Fibroblast of peridontal ligament (primary cell): ENCODE data around the gene C1orf74.

Experiments used
- DNase-seq: peaks from one replicate; pipeline ENCODE4 v3.0.0-alpha.2; 2010; ENCODE audit errors: extremely low read depth

Gene C1orf74

DNA sequence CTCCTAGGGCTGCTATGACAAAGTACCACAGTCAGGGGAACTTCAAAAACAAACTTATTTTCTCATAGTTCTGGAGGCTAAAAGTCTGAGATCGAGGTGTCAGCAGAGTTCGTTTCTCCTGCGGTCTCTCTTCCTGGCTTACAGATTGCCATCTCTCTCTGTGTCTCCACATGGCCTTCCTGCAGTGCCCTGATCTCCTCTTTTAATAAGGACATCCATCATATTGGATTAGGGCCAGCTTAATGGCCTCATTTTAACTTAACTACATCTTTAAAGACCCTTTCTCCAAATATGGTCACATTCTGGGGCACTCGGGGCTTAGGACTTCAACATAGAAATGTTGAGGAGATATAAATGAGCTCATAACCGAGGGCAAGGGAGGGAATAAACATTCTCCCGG lies 12.2 kb downstream of the C1orf74 start:
- no peak for DNase-seq

DNA sequence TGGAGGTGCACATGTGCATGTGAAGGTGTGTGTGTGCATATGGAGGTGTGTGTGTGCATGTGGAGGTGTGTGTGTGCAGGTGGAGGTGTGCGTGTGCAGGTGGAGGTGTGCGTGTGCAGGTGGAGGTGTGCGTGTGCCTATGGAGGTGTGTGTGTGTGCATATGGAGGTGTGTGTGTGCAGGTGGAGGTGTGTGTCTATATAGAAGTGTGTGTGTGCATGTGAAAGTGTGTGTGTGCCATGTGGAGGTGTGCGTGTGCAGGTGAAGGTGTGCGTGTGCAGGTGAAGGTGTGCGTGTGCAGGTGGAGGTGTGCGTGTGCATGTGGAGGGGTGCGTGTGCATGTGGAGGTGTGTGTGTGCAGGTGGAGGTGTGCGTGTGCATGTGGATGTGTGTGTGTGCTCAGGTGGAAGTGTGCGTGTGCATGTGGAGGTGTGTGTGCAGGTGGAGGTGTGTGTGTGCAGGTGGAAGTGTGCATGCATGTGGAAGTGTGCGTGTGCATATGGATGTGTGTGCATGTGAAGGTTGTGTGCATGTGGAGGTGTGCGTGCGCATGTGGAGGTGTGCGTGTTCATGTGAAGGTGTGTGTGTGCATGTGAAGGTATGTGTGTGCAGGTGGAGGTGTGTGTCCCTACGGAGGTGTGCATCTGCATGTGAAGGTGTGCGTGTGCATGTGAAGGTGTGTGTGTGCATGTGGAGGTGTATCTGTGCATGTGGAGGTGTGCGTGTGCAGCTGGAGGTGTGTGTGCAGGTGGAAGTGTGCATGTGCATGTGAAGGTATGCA lies 13.5 kb downstream of the C1orf74 start:
- no peak for DNase-seq

DNA sequence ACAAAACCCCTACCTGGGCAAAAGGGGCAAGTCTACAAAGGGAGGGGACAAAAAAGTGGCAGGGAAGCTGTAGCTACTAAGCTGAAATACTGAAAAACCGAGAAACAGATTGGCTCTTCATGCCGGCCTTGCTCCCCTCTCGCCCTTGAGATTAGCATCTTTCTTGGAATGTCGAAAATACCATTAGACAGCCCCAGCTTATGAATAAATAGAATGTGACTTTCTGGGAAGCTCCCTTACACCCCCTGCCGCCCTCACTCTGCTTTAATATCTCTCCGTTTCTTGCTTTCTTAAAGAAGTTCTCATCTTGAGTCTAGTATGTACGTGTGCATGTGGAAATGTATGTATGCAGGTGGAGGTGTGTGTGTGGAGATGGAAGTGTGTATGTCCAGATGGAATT lies 14.4 kb downstream of the C1orf74 start:
- peak; percentile 1 for DNase-seq

DNA sequence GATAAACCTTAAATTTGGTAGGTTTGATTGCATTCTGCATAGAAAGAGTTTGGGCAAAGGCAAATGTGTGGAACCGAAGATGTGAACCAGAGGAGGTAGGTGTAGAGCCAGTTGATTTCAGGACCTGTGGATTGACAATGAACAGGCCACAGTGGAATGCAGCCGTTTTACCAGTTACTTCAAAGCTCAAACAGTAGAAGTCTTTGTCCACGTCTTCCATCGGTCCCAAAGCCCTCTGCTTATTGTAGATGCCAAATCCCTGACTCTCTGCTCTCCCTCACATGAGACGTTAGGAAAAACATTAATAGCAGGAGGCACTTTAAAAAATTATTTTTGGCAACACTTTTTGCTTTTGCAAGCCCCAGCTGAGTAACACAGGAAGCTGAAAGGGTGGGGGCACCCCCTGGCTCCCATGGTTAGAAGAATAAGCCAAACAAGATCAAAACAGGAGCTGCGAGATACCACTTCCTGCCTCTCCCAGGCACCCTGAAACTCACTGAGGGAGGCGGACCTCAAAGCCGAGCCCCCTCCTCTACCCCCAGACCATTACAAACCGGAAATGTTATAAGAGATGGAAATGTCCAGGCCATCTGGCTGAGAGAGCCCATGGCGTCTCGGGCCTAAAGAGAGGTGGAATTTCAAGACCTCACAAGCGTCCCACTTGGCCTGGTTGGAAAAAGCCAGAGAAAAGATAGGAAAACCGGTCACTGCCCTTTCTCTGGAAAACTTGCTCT lies 15.0 kb downstream of the C1orf74 start:
- DNase-seq: peak; percentile 60

DNA sequence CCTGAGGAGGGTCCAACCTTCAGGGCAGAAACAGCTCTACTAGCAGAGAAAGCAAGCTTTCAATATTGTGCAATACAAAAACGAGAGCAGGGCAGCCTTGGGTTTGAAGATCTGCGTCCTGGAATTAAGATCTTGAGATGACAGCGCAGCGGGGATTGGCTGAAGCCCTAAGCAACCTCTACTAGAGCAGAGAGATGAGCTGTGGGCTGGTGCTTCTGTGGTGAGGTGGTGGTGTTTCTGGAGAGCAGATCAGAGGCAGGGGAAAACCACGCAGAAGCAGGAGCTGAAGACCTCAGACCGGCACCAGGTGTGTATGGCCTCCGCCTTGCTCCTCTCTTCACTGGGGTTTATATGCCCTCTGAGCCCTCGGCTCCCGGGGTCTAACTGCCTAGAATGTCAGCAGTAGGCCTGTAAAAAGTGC lies 16.0 kb downstream of the C1orf74 start:
- no peak for DNase-seq

DNA sequence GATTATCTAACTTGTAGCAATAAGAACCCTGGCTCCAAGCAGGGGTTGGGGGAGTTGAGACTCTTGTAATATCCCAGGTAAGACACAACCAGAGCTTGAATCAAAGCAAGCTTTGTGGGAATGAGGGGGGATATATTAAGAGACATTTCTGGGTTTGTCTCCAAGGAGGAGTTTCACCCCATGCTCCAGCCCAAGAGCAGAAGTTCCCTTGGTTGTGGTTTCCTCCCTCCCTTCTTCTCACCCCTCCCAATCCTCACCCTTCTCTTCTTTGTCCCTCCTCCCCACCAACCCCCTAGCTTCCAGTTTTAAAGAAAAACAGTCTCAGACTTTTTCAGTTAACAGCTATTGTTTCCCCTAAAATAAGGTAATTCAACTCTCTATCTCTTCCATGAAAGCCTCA lies 16.7 kb downstream of the C1orf74 start:
- no peak for DNase-seq

DNA sequence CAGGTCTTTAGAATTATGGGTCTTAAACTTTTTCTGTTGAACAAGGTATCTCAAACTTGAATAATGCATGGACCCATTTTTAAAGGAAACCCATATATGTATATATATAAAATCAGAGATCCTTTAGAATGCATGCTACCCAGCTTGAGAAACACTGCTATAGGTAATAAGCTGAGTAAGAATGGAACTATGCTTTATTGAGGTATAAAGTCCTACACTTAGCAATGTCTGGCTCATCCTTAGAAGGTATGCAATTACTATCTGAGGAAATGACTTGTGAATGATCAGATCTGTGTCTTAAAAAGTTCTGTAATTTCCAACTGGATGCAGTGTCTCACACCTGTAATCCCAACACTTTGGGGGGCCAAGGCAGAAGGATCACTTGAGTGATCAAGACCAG lies 17.3 kb downstream of the C1orf74 start:
- DNase-seq: no peak

DNA sequence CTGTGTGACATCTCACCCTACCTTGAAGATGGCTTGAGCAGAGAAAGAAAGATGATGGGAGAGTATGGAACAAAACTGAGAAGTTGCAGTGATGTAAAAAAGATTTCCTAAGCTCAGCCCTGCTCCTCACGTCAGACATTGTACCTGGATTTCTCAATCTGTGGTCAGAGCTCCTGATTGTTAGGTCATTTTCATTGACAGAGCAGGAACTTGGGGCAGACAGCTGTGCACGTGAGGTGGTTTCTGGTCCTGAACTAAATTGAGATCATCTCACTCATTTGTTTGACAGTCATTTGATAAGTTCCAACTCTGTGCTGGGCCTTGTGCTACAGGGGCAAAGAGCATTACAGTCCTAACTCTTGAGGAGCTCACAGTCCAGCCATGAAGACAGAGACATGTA lies 18.3 kb downstream of the C1orf74 start:
- no peak for DNase-seq

DNA sequence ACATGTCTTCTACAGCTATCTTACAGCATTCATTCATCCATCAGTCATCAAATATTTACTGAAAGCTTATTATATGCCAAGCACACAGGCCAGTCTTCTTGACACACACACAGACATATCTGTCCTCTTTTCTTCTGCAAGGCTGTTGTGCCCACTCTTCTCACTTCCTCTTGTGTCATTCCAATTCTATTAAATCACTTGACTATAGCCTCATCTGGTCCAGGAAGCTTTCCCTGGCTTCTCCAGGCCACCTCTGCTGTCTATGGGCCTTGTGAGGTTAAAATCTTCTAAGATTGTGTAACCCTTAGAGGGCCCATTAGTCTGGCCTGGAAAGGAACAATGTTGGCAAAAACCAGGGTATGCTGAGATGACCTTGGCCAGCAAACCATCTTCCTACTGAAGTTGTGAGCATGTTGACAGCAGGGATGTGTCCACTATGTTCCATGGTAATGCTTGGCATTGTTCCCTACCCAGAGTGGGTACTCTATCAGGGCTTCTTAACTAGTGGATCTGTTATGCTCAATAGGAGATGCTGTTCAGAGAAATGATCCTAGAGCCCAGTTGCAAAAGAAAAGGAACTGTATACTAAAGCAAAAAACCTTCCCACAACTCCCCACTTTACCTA lies 23.2 kb downstream of the C1orf74 start:
- DNase-seq: no peak

DNA sequence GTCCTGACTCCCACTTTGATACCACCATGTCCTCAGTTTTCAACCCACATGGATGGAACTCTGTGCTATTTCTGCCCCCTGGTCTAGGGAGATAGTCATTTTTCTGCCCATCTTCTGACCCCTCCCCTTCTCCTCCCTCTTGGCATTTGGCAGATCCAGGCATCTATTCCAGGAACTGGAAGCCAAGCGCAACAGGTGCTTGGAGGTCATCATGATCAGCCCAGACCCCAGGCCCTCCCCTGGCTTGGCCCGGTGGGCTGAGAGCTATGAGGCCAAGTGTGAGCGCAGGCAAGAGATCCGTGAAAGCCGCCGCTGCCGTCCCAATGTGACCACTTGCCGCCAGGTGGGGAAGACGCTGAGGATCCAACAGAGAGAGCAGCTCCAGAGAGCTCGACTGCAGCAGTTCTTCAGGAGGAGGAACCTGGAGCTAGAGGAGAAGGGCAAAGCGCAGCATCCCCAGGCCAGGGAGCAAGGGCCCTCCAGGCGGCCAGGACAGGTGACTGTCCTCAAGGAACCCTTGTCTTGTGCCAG lies 24.5 kb downstream of the C1orf74 start:
- no peak for DNase-seq

DNA sequence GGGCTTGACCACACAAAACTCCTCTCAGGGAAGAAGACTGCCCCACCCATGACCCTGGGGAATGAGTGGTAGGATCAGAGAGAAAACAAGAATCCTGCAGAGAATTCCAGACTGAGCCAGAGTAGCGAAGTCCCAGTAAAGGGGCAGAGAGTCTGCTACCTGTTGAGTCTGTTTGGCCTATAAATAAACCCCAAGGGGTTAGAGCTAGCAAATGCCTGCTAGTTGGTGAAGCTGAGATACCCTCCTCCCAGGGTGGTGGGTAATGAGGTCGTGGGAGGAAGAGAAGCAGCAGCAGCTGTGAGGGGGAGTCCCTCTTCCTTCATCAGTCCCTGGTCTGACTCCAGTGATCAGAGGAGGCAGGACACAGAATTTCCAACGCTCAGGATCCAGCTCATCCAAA lies 26.0 kb downstream of the C1orf74 start:
- no peak for DNase-seq

DNA sequence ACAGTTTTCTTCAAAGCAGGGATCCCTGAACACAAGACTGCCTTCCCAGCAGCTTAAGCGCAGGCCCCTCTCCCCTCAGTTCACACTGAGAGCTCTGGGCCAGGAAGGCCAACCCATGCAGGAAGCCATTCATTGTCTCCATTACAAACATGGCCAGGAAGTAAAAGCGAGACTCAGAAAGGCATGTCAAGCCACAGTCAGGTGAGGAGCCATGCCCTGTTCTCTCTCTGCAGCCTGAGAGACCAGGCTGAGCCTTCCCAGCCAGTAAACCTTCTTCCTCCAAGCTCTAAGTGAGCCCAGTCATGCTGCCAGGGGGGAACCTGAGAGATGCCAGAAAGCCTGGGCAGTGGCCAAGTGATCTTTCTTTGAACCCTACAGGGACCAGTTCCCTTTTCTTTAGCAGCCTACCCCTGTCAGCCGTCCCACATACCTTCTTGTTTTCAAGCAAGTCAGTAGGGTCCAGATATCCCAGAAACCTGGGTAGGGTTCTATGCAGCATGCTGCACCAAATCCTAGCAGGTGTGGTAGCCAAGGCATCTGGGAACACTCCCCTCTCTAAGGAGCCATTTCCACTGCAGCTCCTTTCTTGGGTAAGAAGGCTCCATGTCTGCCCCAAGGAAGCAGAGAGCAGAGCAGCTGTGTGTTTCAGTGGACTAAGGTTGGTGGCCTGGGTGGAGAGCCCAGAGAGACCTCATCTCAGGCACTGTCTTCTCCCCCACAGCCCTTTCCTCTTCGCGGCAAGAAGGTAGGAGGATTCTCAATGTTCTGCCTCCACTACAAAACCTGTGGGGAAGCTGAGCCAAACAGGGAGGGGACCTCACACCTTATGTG lies 27.5 kb downstream of the C1orf74 start:
- DNase-seq: no peak

DNA sequence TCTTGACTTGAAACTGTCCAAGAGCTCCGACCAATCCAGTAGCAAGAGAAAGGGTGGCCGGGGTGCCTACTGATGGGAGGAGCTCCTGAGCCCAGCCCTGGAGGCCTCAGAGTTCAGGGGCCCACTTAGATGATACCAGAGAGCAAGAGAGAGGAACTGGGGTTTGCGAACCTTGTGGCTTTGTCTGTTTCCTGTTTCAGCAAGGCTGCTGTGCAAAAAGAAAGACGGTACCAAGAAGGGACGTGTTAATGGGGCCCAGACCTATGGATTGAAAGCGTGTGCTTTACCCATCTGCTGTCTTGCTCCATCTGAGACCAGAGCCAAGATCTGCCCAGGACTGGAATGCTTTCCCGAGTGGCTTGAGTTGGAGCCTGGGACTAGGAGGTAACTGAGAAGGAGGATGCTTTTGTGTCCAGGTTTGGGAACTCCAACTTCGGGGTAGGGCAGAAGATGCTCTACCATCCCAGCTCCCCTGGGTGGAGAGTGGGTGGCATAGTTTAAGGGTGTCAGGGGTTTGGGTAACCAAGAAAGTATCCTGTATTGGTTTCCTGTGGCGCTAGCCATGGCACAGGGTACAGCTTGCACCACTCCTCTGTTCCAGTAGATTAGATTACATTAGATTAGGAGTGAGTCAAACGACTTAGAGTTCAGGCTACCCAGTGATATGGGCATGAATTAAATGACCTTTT lies 28.3 kb downstream of the C1orf74 start, which contains the start of gene TRAF3IP3:
TRAF3IP3 (plus strand) TSS at position 128 of the 689 bp plus-strand sequence. CDS start 3,987 bp downstream, outside the sequence.
- no peak for DNase-seq

DNA sequence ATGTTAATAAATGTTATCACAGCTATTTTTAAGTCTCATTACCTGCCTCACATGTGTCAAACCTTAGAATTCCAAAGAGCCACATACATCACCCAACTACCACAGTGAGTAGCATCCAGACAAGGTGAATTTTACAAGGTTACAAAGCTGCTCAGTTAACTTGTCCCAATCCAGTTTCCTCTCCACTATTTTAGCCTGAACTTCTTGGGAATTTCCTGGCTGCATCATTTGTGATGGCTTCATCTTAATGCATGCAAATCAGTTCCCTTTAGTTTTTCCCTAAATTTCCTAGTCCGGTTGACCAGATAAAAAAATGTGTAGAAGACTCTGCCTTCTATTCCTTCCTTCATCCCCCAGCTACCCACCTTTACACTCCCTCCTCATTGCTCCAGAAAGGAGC lies 29.1 kb downstream of the C1orf74 start:
- DNase-seq: no peak

DNA sequence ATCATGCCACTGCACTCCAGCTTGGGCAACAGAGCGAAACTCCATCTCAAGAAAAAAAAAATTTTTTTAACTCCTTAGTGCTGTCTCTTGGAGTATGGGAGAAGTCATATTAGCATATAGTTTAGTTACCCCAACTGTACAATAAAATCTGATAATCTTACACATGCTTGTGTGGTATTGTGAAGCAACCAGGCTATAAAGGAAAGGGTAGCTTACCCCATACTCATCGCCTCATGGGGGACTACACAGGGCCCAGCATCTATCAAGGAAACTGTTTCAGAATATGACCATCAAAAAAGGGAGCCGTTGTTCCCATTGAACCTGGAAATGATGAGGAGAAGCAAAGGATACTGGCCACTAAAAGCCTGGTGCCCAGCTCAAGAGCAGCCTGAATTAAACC lies 31.5 kb downstream of the C1orf74 start:
- no peak for DNase-seq

DNA sequence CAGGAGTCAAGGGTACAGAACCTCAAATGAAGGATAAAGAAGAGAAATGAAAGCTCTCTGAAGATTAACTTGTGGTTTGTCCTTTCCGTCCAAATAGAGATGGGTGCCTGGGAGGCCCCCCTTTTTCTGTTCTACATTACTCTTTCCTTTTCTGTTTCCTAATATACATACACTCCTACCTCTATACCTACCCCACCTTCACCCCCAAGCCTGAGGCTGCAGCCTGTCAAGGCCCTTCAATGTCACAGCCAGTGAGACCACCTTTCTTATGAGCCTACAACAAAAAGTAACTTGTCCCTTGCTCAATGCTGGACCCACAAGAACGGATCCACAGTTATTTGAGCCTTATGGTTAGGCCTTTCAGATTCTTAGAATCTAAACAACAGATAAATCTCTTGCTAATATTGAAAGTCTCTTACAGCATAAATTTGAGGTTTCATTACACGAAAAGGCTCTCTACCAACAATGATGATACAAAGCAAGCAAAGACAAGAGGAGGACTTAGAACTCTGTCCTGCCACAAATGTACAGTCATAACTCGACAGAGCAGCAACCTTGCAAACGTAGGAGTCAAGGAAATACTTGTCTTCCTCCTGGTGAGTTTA lies 32.6 kb downstream of the C1orf74 start:
- no peak for DNase-seq

DNA sequence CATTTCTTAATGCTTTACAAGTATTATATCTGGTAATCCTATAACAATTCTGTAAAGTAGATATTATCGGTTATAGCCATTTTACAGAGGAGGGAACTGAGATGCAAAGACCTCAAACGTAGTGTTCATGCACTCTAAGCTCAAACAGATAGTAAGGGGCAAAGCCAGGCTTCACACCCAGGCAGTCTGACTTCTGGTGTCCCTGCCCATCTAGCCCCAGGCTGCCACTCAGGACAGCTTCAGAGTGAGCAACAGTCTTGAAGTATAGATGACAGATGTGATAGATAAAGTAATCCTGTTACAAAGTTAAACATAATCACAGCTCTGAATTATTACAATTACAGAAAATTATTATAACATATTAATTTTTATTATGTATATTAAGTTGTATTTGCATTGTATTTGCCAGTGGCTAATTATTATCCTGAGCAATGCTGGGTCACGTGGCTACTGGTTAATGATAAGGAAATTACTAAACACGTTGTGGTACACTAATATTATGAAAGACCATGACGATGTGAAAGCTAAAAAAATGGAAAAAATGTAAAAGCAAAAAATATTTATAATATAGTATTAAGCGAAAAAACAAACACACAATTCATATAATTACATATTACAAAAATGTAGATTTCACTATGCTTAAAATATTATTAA lies 34.6 kb downstream of the C1orf74 start:
- DNase-seq: no peak

DNA sequence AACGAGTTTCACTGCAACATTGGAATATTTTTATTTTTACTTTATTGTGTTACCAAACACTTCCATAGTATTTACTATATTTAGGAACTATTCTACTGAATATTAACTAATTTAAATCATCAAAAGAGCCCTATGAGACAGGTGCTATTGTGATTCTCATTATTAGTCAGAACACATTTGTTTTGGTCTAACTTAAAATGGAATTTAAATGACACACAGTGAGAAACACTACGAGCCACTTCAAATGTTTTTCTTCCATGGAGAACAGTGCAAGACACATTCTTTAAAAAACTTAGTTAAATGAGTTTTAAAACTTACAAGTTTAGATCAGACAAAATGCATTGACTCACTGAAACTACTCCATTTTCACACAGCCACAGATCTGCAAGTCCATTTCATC lies 35.2 kb downstream of the C1orf74 start:
- DNase-seq: no peak

DNA sequence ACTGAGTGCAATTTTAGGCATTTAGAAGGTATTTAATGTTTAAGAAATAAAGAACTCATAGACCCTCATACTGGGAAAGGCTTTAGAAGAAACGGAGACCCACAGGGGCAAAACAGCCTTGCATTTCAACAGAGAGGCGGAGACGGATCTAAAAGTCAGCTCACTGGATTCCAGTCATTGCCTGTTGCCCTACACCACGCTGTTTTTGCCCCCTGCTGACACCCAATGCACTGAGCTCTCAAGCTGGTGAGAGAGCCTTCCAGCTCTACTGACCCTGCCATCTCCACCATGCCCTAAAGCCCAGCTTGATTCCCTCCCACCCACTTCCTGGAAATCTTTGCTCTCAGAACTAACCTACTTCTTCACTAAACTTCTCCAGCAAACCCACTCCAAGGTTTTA lies 35.7 kb downstream of the C1orf74 start:
- no peak for DNase-seq
